GM23338 (cell line): ENCODE results near the gene RNF220. TPM values are rescaled to one million over a fixed set of nuclear protein-coding genes. Genes with fewer than 3 reads are reported as not detected.

Source experiments
- ATAC-seq: fragments of 200-7000 bp; cut with Tn5 transposase; 3 replicates; pipeline ENCODE4 v1.9.1; 2020
- DNase-seq: peaks from one replicate; pipeline ENCODE4 v3.0.0-alpha.2; 2015; ENCODE audit warnings: low spot score
- H2AFZ ChIP-seq: fragments of 200-600 bp; sonication (generic); 2 replicates; pipeline ENCODE4 v1.8.0; 2016; ENCODE audit warnings: antibody characterized with exemption, mild to moderate bottlenecking, moderate library complexity
- H3F3A ChIP-seq: fragments of 200-600 bp; sonication (generic); replicated peaks from 2 replicates; pipeline ENCODE4 v1.8.0; 2017; ENCODE audit warnings: antibody characterized with exemption, mixed run types, low read depth
- H3K27ac ChIP-seq: fragments of 200-600 bp; sonication (generic); 2 replicates; pipeline ENCODE4 v1.6.1; 2016; ENCODE audit warnings: low read depth
- H3K27me3 ChIP-seq: fragments of 200-600 bp; sonication (generic); 2 replicates; pipeline ENCODE4 v1.8.0; 2016; ENCODE audit warnings: mild to moderate bottlenecking, mixed run types, moderate library complexity; ENCODE audit not compliant: insufficient read depth
- H3K36me3 ChIP-seq: fragments of 200-600 bp; sonication (generic); 2 replicates; pipeline ENCODE4 v1.8.0; 2016; ENCODE audit warnings: mild to moderate bottlenecking; ENCODE audit not compliant: insufficient read depth
- H3K4me1 ChIP-seq: fragments of 200-600 bp; sonication (generic); 2 replicates; pipeline ENCODE4 v1.8.0; 2016; ENCODE audit warnings: mild to moderate bottlenecking, moderate library complexity; ENCODE audit not compliant: insufficient read depth
- H3K4me2 ChIP-seq: fragments of 200-600 bp; sonication (generic); 2 replicates; pipeline ENCODE4 v1.7.1; 2017; ENCODE audit warnings: mixed run types
- H3K4me3 ChIP-seq: fragments of 200-600 bp; sonication (generic); 2 replicates; pipeline ENCODE4 v1.6.1; 2016; ENCODE audit warnings: mixed run types
- H3K79me2 ChIP-seq: fragments of 200-600 bp; sonication (generic); replicated peaks from 2 replicates; pipeline ENCODE4 v1.8.0; 2017; ENCODE audit warnings: mild to moderate bottlenecking; ENCODE audit not compliant: insufficient read depth
- H3K9me2 ChIP-seq: fragments of 200-600 bp; sonication (generic); 2 replicates; pipeline ENCODE4 v1.8.0; 2017; ENCODE audit not compliant: insufficient read depth
- H4K20me1 ChIP-seq: fragments of 200-600 bp; sonication (generic); replicated peaks from 2 replicates; pipeline ENCODE4 v1.8.0; 2017; ENCODE audit warnings: mild to moderate bottlenecking; ENCODE audit not compliant: insufficient read depth
- H3K27ac Mint-ChIP-seq: 2 replicates; pipeline ENCODE4 v1.8.0; 2020; ENCODE audit warnings: inconsistent platforms, mild to moderate bottlenecking, moderate library complexity, mixed read lengths
- H3K27me3 Mint-ChIP-seq: 3 replicates; pipeline ENCODE4 v1.8.0; 2022; ENCODE audit warnings: low read depth, mild to moderate bottlenecking, moderate library complexity, mixed read lengths, inconsistent platforms; ENCODE audit not compliant: insufficient read depth, poor library complexity
- H3K36me3 Mint-ChIP-seq: 3 replicates; pipeline ENCODE4 v1.8.0; 2021; ENCODE audit warnings: low read depth, mild to moderate bottlenecking, inconsistent platforms, moderate library complexity, mixed read lengths
- H3K4me1 Mint-ChIP-seq: 3 replicates; pipeline ENCODE4 v1.8.0; 2020; ENCODE audit warnings: mild to moderate bottlenecking, inconsistent platforms, mixed read lengths
- H3K4me3 Mint-ChIP-seq: 3 replicates; pipeline ENCODE4 v1.8.0; 2021; ENCODE audit warnings: moderate library complexity, mild to moderate bottlenecking, inconsistent platforms, mixed read lengths
- H3K9me3 Mint-ChIP-seq: 3 replicates; pipeline ENCODE4 v1.8.0; 2020; ENCODE audit warnings: moderate library complexity, mild to moderate bottlenecking, inconsistent platforms, mixed read lengths
- CREB1 ChIP-seq: fragments of 250-450 bp; sonication (Bioruptor Pico); IDR thresholded peaks from 2 replicates; pipeline ENCODE4 v1.5.0; 2020; ENCODE audit warnings: low read depth, mild to moderate bottlenecking, moderate library complexity
- CTCF ChIP-seq, 2 experiments: fragments of 200-600 bp in 1 of 2; sonication (generic) in 1 of 2; conservative IDR thresholded peaks; 2 replicates each; pipeline versions ENCODE4 v1.5.1 to v1.6.1; 2016 to 2017; ENCODE audit warnings: antibody characterized with exemption in 2 of 2, low read depth in 2 of 2, mild to moderate bottlenecking in 2 of 2, moderate library complexity in 1 of 2
- EZH2 ChIP-seq: fragments of 200-600 bp; sonication (generic); IDR thresholded peaks from one replicate; pipeline ENCODE4 v1.8.0; 2017; ENCODE audit warnings: antibody characterized with exemption, mild to moderate bottlenecking, low read depth; ENCODE audit not compliant: unreplicated experiment
- NANOG ChIP-seq: IDR thresholded peaks from 2 replicates; pipeline ENCODE4 v1.6.1; 2016; ENCODE audit warnings: antibody characterized with exemption, borderline replicate concordance
- POLR2AphosphoS5 ChIP-seq: IDR thresholded peaks from 2 replicates; pipeline ENCODE4 v1.6.1; 2016; ENCODE audit warnings: antibody characterized with exemption, low read depth
- REST ChIP-seq: IDR thresholded peaks from one replicate; pipeline ENCODE4 v1.6.1; 2018; ENCODE audit warnings: antibody characterized with exemption; ENCODE audit not compliant: unreplicated experiment
- ZNF462 ChIP-seq: fragments of 250-450 bp; sonication (Bioruptor Pico); IDR thresholded peaks from 2 replicates; pipeline ENCODE4 v1.5.0; 2020; ENCODE audit warnings: mild to moderate bottlenecking, moderate library complexity
- polyA plus RNA-seq: library from polyadenylated mRNA; unstranded; fragments of >200 nt; fragmentation: Nextera tagmentation; extraction: Ambion mirVana; gene quantifications from 2 replicates; pipeline ENCODE4 v1.2.1, GENCODE V29; 2016
- total RNA-seq: library from RNA; depleted of rRNA; stranded (reverse); fragments of >200 nt; shearing (Covaris generic); gene quantifications from 2 replicates; pipeline ENCODE4 v1.2.3, GENCODE V29; 2014

The RNF220 gene
- total and polyA plus RNA-seq, 2 experiments from 2014 or later = 72.8 to 168 TPM

- Histone ChIP-seq H3K27me3 (no peaks in the 10 kb centered on the region), H3K79me2 (no peaks in the 10 kb centered on the region), H3F3A (no peaks in the 10 kb centered on the region), H3K4me1 (peaks cover 4% of the 10 kb centered on the region), H4K20me1 (no peaks in the 10 kb centered on the region), H3K9me2 (no peaks in the 10 kb centered on the region), H3K36me3 (no peaks in the 10 kb centered on the region), H3K27ac (no peak overlapping the region), H3K4me2 (no peak overlapping the region), H2AFZ (peak overlapping the region; percentile 82), H3K4me3 (no peak overlapping the region)
- Mint-ChIP-seq H3K36me3 (no peaks in the 10 kb centered on the region), H3K4me3 (no peak overlapping the region), H3K4me1 (peaks cover 22% of the 10 kb centered on the region), H3K27ac (no peak overlapping the region), H3K9me3 (no peaks in the 10 kb centered on the region), H3K27me3 (peaks cover 17% of the 10 kb centered on the region)
- ATAC-seq = peak; percentile 92
- peak; percentile 63 for DNase-seq
- no peak for TF ChIP-seq EZH2
- TF ChIP-seq CTCF (conservative IDR thresholded peaks at IDR 0.05; ENCODE audit: low read depth in 2 of 2) = no peak
- TF ChIP-seq ZNF462 = no peak
- no peak for TF ChIP-seq CREB1 (CRISPR knock-in tag)
- TF ChIP-seq POLR2AphosphoS5 = no peak
- no peak for TF ChIP-seq NANOG
- no peak for TF ChIP-seq REST
Measured at GRCh38 chr1:44368471-44369151, 36.4 kb upstream of the RNF220 start.
